Activated naive CD8-positive, alpha-beta T cell treated with anti-CD3 and anti-CD28 coated beads for 36 hours (primary cell): ENCODE data around the gene ARL6. TPM values are rescaled to one million over a fixed set of nuclear protein-coding genes. Genes with fewer than 3 reads are reported as not detected.
A peak's percentile ranks its signal among the peaks of the same experiment; 100 is the strongest.

Experiments
- DNase-seq: peaks from one replicate; pipeline ENCODE4 v3.0.0; 2021
- H3K27ac Mint-ChIP-seq: one replicate; pipeline ENCODE4 v1.8.0; 2022; ENCODE audit warnings: mild to moderate bottlenecking, moderate library complexity, mixed read lengths
- H3K27me3 Mint-ChIP-seq: one replicate; pipeline ENCODE4 v1.8.0; 2022; ENCODE audit warnings: mild to moderate bottlenecking, mixed read lengths
- H3K36me3 Mint-ChIP-seq: one replicate; pipeline ENCODE4 v1.8.0; 2021; ENCODE audit warnings: mild to moderate bottlenecking, mixed read lengths
- H3K4me1 Mint-ChIP-seq: one replicate; pipeline ENCODE4 v1.8.0; 2021; ENCODE audit warnings: mixed read lengths
- H3K4me3 Mint-ChIP-seq: one replicate; pipeline ENCODE4 v1.8.0; 2022; ENCODE audit warnings: mild to moderate bottlenecking, moderate library complexity, mixed read lengths
- H3K9me3 Mint-ChIP-seq: one replicate; pipeline ENCODE4 v1.8.0; 2022; ENCODE audit warnings: mixed read lengths
- total RNA-seq, 2 experiments: library from RNA; stranded (reverse); gene quantifications; one replicate each; pipeline ENCODE4 v1.2.3, GENCODE V29; 2021

Gene ARL6, protein sequence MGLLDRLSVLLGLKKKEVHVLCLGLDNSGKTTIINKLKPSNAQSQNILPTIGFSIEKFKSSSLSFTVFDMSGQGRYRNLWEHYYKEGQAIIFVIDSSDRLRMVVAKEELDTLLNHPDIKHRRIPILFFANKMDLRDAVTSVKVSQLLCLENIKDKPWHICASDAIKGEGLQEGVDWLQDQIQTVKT
- total RNA-seq: 1 to 10 TPM; 6.9 to 7.0 TPM

DNA sequence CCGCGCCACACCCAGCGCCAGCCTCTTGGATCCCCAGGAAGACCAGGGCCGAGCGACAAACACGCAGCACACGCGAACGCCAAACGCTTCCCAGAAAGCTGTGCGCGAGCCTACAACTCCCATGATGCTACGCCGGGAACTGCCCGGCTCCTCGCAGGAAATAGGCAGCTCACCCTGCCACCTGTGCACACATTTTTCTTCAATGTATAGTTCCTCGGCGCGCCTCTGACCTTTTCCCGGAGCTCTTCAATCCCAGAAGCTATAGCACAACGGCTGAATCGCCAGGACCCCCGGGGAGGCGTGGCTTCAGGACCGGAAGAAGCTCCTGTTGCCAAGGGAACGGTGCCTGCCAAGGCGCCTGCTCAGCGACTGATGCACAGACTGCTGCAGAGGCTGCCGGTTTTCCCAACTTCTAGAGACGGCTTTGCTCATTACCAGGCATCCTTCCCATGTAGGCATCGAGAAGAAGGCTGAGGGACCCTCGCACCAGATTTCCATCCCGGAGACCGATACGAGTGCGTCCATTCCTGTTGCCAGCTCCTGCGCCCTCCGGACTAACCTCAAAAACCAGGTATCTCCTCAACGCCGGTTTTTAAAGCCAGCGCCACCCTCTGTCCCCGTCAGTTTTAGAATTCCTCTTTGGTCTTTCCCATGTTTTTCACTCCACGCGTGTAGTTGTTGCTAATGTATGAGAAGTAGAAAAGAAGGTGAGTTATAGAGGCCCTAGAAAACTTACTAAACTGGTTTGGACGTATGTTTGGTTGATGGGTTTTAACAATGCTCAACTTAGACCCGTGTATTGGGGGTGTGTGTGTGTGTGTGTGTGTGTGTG lies at the start of gene ARL6:
TSS of gene ARL6 (plus strand) at position 352 of the 832 bp plus-strand sequence. CDS start 3,350 bp downstream, outside the sequence.
- peak within 1 kb of the TSS; percentile 94 for H3K27ac Mint-ChIP-seq
- DNase-seq: peak; percentile 73
- H3K36me3 Mint-ChIP-seq: peaks cover 2% of the 10 kb centered on the region
- H3K4me3 Mint-ChIP-seq: peak within 1 kb of the TSS; percentile 97
- no peaks in the 10 kb centered on the region for H3K9me3 Mint-ChIP-seq
- H3K4me1 Mint-ChIP-seq: peaks cover 20% of the 10 kb centered on the region
- H3K27me3 Mint-ChIP-seq: no peaks in the 10 kb centered on the region

DNA sequence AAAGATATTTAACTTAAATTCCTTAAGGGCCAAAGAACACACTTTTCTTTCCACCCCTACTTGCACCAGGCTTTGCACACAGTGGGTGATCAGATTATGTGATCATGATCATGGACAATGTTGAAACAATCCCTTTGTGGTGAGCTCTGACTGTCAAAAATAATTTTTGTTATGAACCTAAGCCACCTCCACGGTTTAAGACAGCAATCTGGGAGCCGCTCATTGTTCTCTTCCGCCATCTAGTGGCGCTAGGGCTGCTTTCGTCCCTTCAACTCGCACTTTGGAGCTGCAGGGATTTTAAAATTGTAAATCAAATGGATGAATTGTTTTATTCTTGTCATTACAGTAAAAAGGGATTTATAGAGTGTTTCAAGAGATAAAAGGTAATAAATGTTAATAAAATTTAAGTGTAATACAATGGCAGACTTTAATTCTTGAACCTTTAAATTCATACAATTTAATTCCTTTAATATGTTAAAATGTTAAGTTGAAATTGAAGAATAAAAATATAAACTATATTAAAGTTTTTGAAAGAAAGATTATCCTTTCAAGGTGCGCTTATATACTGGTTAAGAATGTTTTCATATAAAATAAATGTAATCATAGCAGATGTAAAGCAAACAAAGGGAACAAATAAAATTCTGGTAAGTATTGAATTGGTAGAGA lies 45.3 kb upstream of the ARL6 start:
- H3K27ac Mint-ChIP-seq: no peak overlapping the region
- no peaks in the 10 kb centered on the region for H3K9me3 Mint-ChIP-seq
- peaks cover 2% of the 10 kb centered on the region for H3K27me3 Mint-ChIP-seq
- H3K4me3 Mint-ChIP-seq: no peak overlapping the region
- peak; percentile 58 for DNase-seq
- H3K36me3 Mint-ChIP-seq: no peaks in the 10 kb centered on the region
- no peaks in the 10 kb centered on the region for H3K4me1 Mint-ChIP-seq

GRCh38 chr3:97720417-97720816 lies 44.1 kb upstream of the ARL6 start:
- no peak for DNase-seq
- Mint-ChIP-seq H3K9me3 (no peaks in the 10 kb centered on the region), H3K4me3 (no peak overlapping the region), H3K27me3 (peaks cover 2% of the 10 kb centered on the region), H3K36me3 (no peaks in the 10 kb centered on the region), H3K27ac (no peak overlapping the region), H3K4me1 (no peaks in the 10 kb centered on the region)

- Mint-ChIP-seq H3K4me3 (no peak overlapping the region), H3K36me3 (no peaks in the 10 kb centered on the region), H3K27me3 (no peaks in the 10 kb centered on the region), H3K27ac (no peak overlapping the region), H3K9me3 (no peaks in the 10 kb centered on the region), H3K4me1 (no peaks in the 10 kb centered on the region)
- no peak for DNase-seq
These were observed 43.1 kb upstream of the ARL6 start for GRCh38 chr3:97721446-97721845.

DNA sequence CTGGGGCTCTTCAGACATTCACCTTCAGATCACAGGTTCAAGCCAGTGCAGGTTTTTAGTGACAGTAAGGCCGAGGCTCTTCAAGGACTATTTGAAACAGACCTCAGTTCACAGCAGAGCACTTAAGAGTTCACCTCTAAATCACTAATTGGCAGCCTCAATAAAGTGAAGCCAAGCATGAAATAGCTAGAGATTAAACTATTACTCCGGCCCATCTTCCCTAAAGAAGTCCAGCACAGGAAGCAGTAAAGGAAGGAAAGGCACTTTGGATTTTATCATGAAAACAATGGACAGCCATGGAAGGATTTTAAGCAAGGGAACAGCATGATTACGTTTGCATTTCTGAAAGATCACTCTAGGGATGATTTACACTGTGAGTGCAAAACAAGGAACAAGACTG lies 27.6 kb upstream of the ARL6 start:
- Mint-ChIP-seq H3K4me3 (no peak overlapping the region), H3K27ac (no peak overlapping the region), H3K9me3 (no peaks in the 10 kb centered on the region), H3K27me3 (peaks cover 3% of the 10 kb centered on the region), H3K36me3 (no peaks in the 10 kb centered on the region), H3K4me1 (no peaks in the 10 kb centered on the region)
- DNase-seq: no peak

DNA sequence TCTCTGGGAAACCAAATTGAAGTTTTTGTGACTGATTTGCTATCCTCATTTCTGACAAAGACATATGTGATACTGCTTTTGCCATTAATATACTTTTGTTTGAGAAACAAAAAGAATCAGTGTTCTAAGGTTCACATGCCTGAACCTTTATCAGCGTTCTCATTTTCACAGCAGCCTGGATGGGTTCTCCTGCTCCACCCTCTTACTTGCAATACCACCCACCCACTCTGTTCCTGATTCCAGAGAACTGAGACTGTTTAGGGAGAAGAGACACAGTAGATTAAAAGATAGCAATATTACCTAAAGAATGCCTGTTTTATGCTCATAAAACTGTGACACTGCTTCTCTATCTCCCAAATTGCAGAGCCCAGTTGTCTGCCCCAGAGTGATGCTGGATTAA lies 25.8 kb upstream of the ARL6 start:
- H3K9me3 Mint-ChIP-seq: no peaks in the 10 kb centered on the region
- H3K27me3 Mint-ChIP-seq: peaks cover 4% of the 10 kb centered on the region
- H3K36me3 Mint-ChIP-seq: no peaks in the 10 kb centered on the region
- no peak overlapping the region for H3K4me3 Mint-ChIP-seq
- no peak overlapping the region for H3K27ac Mint-ChIP-seq
- DNase-seq: no peak
- H3K4me1 Mint-ChIP-seq: no peaks in the 10 kb centered on the region

DNA sequence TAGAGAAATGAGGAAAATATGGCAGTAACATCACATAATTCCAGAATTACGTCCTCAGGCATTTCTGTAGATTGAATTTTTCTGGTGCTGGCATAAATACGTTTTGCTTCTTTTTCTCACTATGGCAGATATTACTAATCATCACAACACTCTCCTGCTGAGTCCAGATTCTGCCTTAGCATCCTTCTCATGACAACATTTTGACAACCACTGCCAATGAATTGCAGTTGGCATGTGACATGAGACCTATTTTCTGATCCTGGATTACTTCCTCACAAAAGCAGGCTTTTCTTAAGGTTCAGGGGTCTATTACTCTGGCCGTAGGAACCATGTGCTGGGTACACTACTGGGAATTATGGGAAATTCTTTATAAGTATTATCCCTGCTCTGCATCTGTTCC lies 22.5 kb upstream of the ARL6 start:
- no peaks in the 10 kb centered on the region for H3K4me1 Mint-ChIP-seq
- no peak overlapping the region for H3K4me3 Mint-ChIP-seq
- H3K27ac Mint-ChIP-seq: no peak overlapping the region
- no peaks in the 10 kb centered on the region for H3K36me3 Mint-ChIP-seq
- peaks cover 4% of the 10 kb centered on the region for H3K27me3 Mint-ChIP-seq
- no peak for DNase-seq
- H3K9me3 Mint-ChIP-seq: no peaks in the 10 kb centered on the region

GRCh38 chr3:97744289-97744688 lies 20.3 kb upstream of the ARL6 start:
- Mint-ChIP-seq H3K4me1 (no peaks in the 10 kb centered on the region), H3K9me3 (no peaks in the 10 kb centered on the region), H3K36me3 (no peaks in the 10 kb centered on the region), H3K27ac (no peak overlapping the region), H3K4me3 (no peak overlapping the region), H3K27me3 (peaks cover 7% of the 10 kb centered on the region)
- no peak for DNase-seq

DNA sequence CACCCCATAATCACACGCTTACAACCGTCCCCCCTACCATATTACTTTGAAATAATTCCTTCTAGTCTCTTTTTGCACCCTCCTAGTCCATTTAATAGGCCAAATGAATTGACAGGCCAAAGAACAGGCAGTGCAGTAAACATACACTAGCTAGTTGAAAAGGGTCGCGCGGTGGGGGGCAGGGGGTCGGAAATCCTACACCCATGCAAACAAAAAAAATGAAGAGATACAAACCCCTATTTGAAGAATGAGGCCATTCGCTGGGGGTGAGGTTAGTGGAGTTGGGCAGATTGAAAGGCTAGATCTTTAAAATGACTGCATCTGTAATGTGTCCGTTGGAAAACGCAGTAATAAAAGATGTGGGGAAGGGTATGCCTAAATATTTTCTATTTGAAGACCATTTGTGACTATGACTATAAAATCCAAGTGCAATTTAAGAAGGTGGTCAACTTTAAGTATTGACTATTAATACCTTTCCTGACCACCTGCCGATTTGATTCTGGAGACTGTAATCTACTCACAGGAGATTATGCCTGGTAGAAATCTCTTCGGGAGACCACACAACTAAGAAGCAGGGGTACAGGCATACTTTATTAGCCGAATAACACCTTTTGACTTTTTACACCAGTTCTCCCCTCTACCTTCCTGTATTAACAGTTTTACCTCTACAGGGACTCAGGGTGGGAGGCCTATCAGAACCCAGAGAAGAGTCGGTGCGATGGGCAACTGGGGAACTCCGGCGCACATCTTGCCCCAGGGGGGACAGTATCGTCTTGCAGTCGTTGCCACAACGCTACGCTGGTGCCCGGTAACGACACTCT lies 762 bp upstream of the ARL6 start:
- peaks cover 20% of the 10 kb centered on the region for H3K4me1 Mint-ChIP-seq
- peak overlapping the region; percentile 94 for H3K27ac Mint-ChIP-seq
- peak overlapping the region; percentile 97 for H3K4me3 Mint-ChIP-seq
- no peaks in the 10 kb centered on the region for H3K27me3 Mint-ChIP-seq
- no peaks in the 10 kb centered on the region for H3K9me3 Mint-ChIP-seq
- DNase-seq: no peak
- H3K36me3 Mint-ChIP-seq: no peaks in the 10 kb centered on the region

DNA sequence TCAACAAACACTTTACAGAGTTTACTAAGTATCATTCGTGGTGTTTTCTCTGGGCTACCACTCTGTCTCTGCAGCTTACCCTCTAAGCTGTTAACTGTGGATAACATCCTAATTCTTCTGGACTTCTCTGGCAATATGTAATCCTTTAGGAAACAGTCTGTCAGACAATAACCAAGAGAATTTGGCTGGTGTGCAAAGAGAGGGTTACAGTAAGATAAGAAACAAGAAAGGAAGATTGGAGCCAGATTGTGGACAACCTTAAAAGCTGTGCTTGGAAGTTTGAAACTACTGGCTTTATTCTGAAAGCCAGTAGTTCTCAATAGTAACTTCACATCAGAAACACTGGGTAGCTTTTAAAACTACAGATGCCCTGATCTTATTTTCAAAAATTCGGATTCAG lies 778 bp downstream of the ARL6 start:
- H3K27me3 Mint-ChIP-seq: no peaks in the 10 kb centered on the region
- DNase-seq: no peak
- H3K36me3 Mint-ChIP-seq: peaks cover 8% of the 10 kb centered on the region
- peak overlapping the region; percentile 97 for H3K4me3 Mint-ChIP-seq
- H3K9me3 Mint-ChIP-seq: no peaks in the 10 kb centered on the region
- no peak overlapping the region for H3K27ac Mint-ChIP-seq
- H3K4me1 Mint-ChIP-seq: peaks cover 20% of the 10 kb centered on the region

- no peak for DNase-seq
- H3K27ac Mint-ChIP-seq: no peak overlapping the region
- no peaks in the 10 kb centered on the region for H3K27me3 Mint-ChIP-seq
- H3K4me3 Mint-ChIP-seq: no peak overlapping the region
- no peaks in the 10 kb centered on the region for H3K4me1 Mint-ChIP-seq
- H3K36me3 Mint-ChIP-seq: peaks cover 30% of the 10 kb centered on the region
- H3K9me3 Mint-ChIP-seq: no peaks in the 10 kb centered on the region
These were observed 8.4 kb downstream of the ARL6 start for GRCh38 chr3:97772926-97773325.

DNA sequence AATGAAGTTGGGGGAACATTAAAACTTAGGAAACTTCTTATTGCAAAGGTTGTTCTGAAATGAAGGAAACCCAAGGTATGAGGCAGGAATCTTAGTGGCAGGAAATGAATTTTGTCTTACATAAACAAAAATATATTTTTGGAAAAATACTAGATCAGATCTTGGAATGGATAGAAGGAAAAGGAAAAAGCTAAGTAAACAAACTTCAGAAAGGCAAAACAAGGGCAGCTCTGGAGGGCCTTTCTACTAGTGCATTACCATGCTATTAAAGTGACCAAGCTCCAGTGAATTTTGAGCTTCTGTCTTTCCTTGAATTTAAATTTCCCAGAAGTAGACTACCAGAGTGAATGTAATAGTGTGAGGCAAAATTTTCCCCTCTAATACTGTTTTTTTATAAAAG lies 13.6 kb downstream of the ARL6 start:
- H3K4me1 Mint-ChIP-seq: no peaks in the 10 kb centered on the region

DNA sequence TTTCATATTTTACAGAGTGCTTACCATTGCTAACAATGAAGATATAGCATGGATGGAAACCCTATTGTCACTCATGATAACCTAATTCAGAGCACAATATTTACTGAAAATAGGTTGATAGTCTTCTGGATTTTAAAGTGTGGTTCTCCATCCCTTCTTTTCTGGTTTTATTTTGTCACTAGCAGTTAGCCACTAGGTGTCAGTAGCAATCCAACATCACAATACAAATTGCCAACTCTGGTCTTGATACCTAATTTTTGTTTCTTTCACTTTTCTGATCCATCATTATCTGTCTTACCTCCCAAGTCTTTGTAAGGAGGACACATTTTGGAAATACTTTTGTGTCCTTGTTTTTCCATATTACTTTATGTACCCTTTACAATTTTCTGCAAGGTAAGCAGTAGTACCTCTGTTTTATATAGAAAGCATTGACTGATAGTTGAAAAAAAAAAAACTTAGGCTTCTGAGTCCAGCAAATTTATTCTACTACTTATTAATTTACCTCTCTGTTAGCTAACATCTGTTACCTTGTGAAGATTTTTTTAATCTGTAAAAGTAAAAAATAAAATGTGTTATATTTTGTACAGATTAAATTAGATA lies 29.0 kb downstream of the ARL6 start:
- Mint-ChIP-seq H3K27me3 (no peaks in the 10 kb centered on the region), H3K36me3 (no peaks in the 10 kb centered on the region), H3K4me3 (no peak overlapping the region), H3K9me3 (no peaks in the 10 kb centered on the region), H3K4me1 (no peaks in the 10 kb centered on the region), H3K27ac (no peak overlapping the region)
- no peak for DNase-seq

More for the DNA sequence above, 13.6 kb downstream of the ARL6 start:
- Mint-ChIP-seq H3K27ac (no peak overlapping the region), H3K4me3 (no peak overlapping the region), H3K27me3 (no peaks in the 10 kb centered on the region), H3K36me3 (peaks cover 3% of the 10 kb centered on the region), H3K9me3 (no peaks in the 10 kb centered on the region)
- DNase-seq: no peak

DNA sequence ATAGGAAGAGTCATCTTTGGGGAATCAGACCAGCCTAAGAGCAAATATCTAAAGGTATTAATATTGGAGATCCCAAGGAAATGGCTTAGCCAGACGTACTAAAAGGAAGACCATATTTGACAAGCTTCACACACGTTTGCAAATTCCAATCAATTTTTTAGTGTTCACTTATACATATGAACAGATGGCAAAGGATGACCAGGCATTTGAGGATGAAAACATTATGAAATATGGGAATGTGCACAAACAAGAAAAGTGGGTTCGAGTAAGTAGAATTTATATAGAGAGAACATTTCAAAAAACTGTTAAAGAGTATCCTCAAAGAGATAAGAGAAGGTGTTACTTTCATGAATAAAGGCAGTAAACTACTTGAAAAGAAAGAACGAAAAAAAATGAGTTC lies 31.4 kb downstream of the ARL6 start:
- no peak overlapping the region for H3K4me3 Mint-ChIP-seq
- no peaks in the 10 kb centered on the region for H3K9me3 Mint-ChIP-seq
- DNase-seq: no peak
- no peak overlapping the region for H3K27ac Mint-ChIP-seq
- H3K36me3 Mint-ChIP-seq: no peaks in the 10 kb centered on the region
- H3K4me1 Mint-ChIP-seq: no peaks in the 10 kb centered on the region
- H3K27me3 Mint-ChIP-seq: no peaks in the 10 kb centered on the region
